ENCODE results near the gene PEX14.

Gene PEX14

DNA sequence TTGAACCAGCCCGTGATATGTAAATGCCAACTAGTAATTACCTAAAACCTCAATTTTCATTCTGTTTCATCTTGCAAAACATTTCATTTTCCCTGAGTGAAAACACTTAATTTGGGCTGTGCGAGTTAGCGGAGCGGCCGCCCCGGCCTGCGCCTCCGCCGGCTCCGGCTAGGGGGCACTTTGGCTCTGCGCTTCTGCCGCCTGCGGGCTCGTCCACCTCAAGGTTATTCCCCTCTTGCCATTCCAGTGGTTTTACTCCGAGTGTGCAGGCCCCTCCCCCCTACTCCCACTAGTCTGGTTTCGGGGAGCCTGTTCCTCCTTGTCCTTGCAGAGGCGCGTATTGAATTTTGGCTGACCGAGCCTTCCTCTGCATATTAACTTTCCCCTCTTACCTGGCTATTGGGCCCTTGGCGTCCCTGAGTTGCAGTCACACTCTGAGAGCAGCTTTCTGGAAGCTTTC is 55.6 kb downstream of the PEX14 start:
- no CpG with 5 or more reads among the region's 20 CpGs for WGBS (ENCODE audit: insufficient coverage, insufficient read length)
- no peak for DNase-seq (ENCODE audit: low read depth, low spot score)
- H3K27ac ChIP-seq (ENCODE audit: low read length): no peak overlapping the region

DNA sequence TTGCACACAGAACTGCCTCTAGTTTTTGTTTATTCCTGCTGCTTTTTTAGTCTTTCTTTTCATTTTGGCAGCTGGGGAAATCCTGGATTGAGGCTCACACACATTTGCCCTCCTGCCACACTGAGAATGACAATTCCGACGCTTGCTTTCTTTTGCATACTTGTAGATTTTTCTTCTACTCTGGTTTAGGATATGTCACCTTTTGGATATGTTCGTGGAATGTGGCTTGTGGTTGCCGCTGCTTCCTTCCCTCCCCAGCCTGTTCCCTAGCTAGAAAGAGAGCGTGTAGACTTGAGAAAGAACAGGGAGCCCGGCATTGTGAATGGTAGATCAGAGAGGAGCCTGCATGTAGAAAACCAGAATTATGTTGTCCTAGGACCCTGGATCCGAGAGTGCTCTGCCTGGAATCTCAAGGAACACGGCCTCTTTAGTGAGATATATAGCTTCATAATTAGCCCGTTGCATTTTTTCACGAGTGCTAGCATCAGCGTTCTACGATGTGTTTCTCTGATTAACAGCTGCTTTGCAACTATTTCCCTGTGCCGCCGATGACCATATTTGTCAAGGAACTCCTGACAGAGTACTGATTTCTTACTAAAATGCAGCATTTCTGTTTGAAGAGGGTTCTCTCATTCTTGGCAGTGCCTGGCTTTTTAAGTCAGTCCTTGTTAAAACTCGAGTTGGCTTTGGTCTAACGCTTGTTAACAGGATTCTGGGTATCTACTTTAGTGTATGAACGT is 56.2 kb downstream of the PEX14 start:
- H3K27me3 ChIP-seq (ENCODE audit: control insufficient read depth, insufficient read depth, low read length): no peaks in the 10 kb centered on the region
- no peaks in the 10 kb centered on the region for H3K36me3 ChIP-seq (ENCODE audit: control insufficient read depth, insufficient read depth, low read length)
- H3K27ac ChIP-seq (ENCODE audit: low read length): no peak overlapping the region
- peaks cover 9% of the 10 kb centered on the region for H3K4me1 ChIP-seq (ENCODE audit: control insufficient read depth, insufficient read depth, low read length)
- WGBS (ENCODE audit: insufficient coverage, insufficient read length): no CpG with 5 or more reads among the region's 17 CpGs
- H3K9me3 ChIP-seq (ENCODE audit: control insufficient read depth, insufficient read depth, low read length): no peaks in the 10 kb centered on the region
- DNase-seq (ENCODE audit: low read depth, low spot score): no peak
- no peak overlapping the region for H3K4me3 ChIP-seq (ENCODE audit: low read length)

More for the DNA sequence above, 55.6 kb downstream of the PEX14 start:
- Histone ChIP-seq H3K36me3 (ENCODE audit: control insufficient read depth, insufficient read depth, low read length) (no peaks in the 10 kb centered on the region), H3K4me1 (ENCODE audit: control insufficient read depth, insufficient read depth, low read length) (peaks cover 9% of the 10 kb centered on the region), H3K9me3 (ENCODE audit: control insufficient read depth, insufficient read depth, low read length) (no peaks in the 10 kb centered on the region), H3K4me3 (ENCODE audit: low read length) (no peak overlapping the region), H3K27me3 (ENCODE audit: control insufficient read depth, insufficient read depth, low read length) (no peaks in the 10 kb centered on the region)

DNA sequence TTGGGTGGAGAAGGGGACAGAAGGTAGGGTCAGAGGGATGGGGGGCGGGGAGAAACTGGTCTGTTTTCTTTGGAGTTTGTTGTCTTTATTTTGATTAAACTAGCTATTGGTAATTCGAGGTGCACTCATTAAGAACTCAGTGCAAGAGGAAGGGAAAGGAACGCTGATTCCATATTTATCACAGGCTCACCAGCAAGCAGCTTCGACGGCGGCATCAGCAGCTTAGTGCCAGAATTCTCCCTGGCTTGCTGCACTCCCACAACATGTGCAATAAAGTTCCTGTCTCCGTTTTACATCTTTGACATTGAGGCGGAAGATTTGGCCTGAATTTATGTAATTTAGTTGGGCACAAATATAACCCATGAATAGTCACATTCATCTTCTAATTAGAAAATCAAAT is 57.6 kb downstream of the PEX14 start:
- DNase-seq (ENCODE audit: low read depth, low spot score): no peak
- Histone ChIP-seq H3K9me3 (ENCODE audit: control insufficient read depth, insufficient read depth, low read length) (no peaks in the 10 kb centered on the region), H3K27ac (ENCODE audit: low read length) (no peak overlapping the region), H3K27me3 (ENCODE audit: control insufficient read depth, insufficient read depth, low read length) (no peaks in the 10 kb centered on the region), H3K4me3 (ENCODE audit: low read length) (no peak overlapping the region), H3K4me1 (ENCODE audit: control insufficient read depth, insufficient read depth, low read length) (peaks cover 9% of the 10 kb centered on the region), H3K36me3 (ENCODE audit: control insufficient read depth, insufficient read depth, low read length) (no peaks in the 10 kb centered on the region)
- WGBS (ENCODE audit: insufficient coverage, insufficient read length): no CpG with 5 or more reads among the region's 8 CpGs

DNA sequence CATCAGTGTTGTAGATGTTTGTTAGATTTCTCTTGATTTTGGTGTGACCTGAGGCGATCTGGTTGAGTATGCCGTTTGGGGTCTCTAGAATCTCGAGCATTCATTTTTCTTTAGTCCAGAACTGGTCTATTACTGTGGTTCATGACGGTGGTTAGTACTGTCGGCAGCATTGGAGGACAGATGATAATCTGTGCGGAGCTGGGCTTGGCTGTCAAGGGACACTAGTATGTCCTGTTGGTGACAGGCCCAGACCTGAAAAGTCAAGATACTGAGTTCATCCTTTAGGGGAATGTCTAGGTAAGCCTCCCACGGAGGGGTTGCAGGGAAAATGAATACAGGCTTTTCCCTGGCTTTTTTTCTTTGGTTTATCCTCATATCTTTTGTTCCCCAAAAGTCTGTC is 59.8 kb downstream of the PEX14 start:
- no peak overlapping the region for H3K27ac ChIP-seq (ENCODE audit: low read length)
- no peak for DNase-seq (ENCODE audit: low read depth, low spot score)
- peaks cover 2% of the 10 kb centered on the region for H3K4me1 ChIP-seq (ENCODE audit: control insufficient read depth, insufficient read depth, low read length)
- no CpG with 5 or more reads among the region's 7 CpGs for WGBS (ENCODE audit: insufficient coverage, insufficient read length)
- H3K9me3 ChIP-seq (ENCODE audit: control insufficient read depth, insufficient read depth, low read length): no peaks in the 10 kb centered on the region
- H3K4me3 ChIP-seq (ENCODE audit: low read length): no peak overlapping the region
- H3K27me3 ChIP-seq (ENCODE audit: control insufficient read depth, insufficient read depth, low read length): no peaks in the 10 kb centered on the region
- H3K36me3 ChIP-seq (ENCODE audit: control insufficient read depth, insufficient read depth, low read length): no peaks in the 10 kb centered on the region

DNA sequence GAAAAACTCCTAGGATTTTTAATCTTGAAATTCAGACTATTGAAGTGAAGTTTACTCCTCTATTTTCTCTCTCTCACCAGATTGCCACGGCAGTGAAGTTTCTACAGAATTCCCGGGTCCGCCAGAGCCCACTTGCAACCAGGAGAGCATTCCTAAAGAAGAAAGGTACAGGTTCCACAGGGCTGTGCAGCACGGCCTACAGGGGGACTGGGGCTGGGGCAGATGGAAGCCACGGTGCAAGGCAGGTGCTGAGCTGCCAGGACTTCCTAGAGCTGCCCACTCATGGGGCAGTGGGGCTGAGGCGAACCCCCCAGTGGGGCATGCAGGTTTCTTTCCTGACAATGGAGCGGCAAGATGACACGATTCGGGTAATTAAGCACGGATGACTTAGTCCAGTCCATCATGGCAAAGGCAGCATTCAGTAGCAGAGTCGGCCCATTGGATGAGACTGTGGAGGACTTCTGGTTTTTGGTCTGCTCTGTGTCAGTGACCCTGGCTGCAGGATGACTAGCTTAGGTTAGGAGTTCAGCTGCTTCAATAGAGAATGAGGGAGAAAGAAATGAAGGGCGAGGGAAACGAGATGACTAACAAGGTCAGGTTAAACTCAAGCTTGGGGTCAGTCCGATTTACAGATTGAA is 61.5 kb downstream of the PEX14 start:
- WGBS (ENCODE audit: insufficient coverage, insufficient read length): no CpG with 5 or more reads among the region's 14 CpGs
- Histone ChIP-seq H3K27ac (ENCODE audit: low read length) (no peak overlapping the region), H3K4me3 (ENCODE audit: low read length) (no peak overlapping the region), H3K4me1 (ENCODE audit: control insufficient read depth, insufficient read depth, low read length) (no peaks in the 10 kb centered on the region; the same call in 1 of the 2 replicates), H3K9me3 (ENCODE audit: control insufficient read depth, insufficient read depth, low read length) (no peaks in the 10 kb centered on the region), H3K36me3 (ENCODE audit: control insufficient read depth, insufficient read depth, low read length) (no peaks in the 10 kb centered on the region), H3K27me3 (ENCODE audit: control insufficient read depth, insufficient read depth, low read length) (no peaks in the 10 kb centered on the region)
- no peak for DNase-seq (ENCODE audit: low read depth, low spot score)

DNA sequence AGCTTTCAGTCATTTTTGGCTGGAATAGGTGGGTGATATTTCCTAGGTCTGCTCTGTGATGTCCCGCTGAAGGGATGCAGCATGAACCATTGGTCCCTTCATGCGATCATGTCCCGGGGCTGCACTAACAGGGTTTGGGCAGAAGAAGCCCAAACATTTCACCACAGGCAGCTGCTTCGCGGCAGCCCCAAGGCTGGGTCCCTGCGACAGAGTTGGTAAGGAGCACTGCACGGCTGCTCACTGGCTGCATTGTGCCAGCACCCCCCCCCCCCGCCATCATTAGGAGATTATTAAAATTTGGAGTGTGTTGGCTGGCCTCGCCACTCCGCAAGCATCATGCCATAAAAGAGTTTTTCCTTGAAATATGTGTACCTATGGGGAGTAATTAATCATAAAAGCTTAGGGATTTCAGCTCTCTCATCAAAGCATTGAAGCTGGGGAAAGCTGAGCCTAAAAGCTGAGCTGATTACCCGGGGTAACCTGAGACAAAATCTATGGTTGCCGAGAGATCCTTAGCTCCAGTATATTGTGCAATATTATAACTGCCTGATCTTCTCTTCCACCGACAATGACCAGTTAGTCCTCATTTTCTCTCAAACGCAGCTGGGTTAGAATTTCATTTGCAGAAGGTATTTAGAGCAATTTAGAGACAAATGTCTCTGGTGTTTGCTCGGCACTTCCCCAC is 62.5 kb downstream of the PEX14 start:
- DNase-seq (ENCODE audit: low read depth, low spot score): no peak
- WGBS (ENCODE audit: insufficient coverage, insufficient read length): no CpG with 5 or more reads among the region's 15 CpGs
- no peaks in the 10 kb centered on the region for H3K36me3 ChIP-seq (ENCODE audit: control insufficient read depth, insufficient read depth, low read length)

DNA sequence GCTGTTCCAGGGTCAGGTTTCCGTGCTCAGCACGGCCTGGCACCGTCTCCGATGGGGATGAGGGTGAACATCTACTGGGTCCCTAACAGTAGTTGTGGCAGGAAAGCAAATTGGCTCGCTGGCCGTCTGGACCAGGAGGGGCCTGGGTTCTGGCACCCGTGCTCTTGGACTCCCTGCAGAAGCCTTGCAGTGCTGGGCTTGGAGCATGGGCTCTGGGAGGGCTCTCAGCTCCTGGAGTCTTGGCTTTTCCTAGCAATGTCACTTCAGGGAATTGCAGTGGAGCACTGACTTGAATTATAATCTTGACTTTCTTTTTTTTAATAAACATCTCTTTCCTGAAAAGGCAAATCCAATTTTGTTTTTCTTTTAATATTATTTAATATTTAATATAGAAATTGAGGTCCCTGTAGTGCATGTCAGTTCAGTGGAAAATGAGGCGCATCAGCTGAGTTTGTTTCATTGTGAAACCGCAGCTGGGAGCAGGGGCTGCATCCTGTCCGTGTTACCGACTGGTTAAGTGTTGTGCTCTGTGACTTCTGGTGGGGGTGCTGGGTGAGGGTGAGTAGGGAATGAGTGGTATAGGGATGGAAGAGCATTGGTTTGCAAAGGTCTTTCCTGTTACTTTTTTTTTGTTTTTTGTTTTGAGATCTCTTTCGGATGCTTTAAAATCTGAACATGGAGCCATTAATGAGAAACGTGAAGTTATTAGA is 64.1 kb downstream of the PEX14 start:
- DNase-seq (ENCODE audit: low read depth, low spot score): no peak
- H3K36me3 ChIP-seq (ENCODE audit: control insufficient read depth, insufficient read depth, low read length): no peaks in the 10 kb centered on the region

More for the DNA sequence above, 62.5 kb downstream of the PEX14 start:
- H3K4me3 ChIP-seq (ENCODE audit: low read length): no peak overlapping the region
- no peaks in the 10 kb centered on the region for H3K9me3 ChIP-seq (ENCODE audit: control insufficient read depth, insufficient read depth, low read length)
- no peaks in the 10 kb centered on the region; the same call in 1 of the 2 replicates for H3K4me1 ChIP-seq (ENCODE audit: control insufficient read depth, insufficient read depth, low read length)
- H3K27ac ChIP-seq (ENCODE audit: low read length): no peak overlapping the region
- no peaks in the 10 kb centered on the region for H3K27me3 ChIP-seq (ENCODE audit: control insufficient read depth, insufficient read depth, low read length)

DNA sequence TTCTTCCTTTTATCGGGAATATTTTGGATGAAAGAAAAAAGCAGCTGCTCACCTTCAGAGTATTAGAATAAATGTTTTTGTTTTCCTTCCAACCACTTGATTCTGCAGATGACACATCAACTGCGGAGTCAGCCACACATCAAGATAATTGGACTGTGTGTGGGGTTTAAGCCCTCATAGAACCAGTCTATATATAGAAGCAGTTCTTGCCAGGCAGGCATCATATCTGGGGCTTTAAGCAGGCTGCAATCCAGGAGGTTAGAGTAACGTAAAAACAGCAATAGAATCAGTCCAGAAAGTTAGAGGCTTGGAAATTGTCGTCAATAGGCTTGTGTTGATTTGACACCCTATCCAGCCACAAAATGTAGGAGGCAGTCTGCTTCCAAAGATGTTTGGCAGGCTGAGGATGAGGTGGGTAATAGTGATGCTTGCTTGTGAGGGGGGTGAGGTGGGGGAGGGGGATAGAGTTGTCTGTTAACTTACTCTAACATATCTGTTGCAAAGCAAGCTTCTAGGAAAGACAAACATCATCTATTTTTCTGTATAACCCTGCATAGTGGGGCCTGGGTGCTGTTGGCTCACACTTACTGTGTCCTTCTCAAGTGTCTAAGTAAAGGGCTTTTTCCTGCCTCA is 64.8 kb downstream of the PEX14 start:
- no peaks in the 10 kb centered on the region for H3K36me3 ChIP-seq (ENCODE audit: control insufficient read depth, insufficient read depth, low read length)
- no peak overlapping the region for H3K4me3 ChIP-seq (ENCODE audit: low read length)
- H3K9me3 ChIP-seq (ENCODE audit: control insufficient read depth, insufficient read depth, low read length): no peaks in the 10 kb centered on the region
- DNase-seq (ENCODE audit: low read depth, low spot score): no peak
- no peak overlapping the region for H3K27ac ChIP-seq (ENCODE audit: low read length)
- WGBS (ENCODE audit: insufficient coverage, insufficient read length): no CpG with 5 or more reads among the region's 4 CpGs
- H3K27me3 ChIP-seq (ENCODE audit: control insufficient read depth, insufficient read depth, low read length): no peaks in the 10 kb centered on the region
- H3K4me1 ChIP-seq (ENCODE audit: control insufficient read depth, insufficient read depth, low read length): no peaks in the 10 kb centered on the region; the same call in 1 of the 2 replicates

More for the DNA sequence above, 64.1 kb downstream of the PEX14 start:
- H3K27me3 ChIP-seq (ENCODE audit: control insufficient read depth, insufficient read depth, low read length): no peaks in the 10 kb centered on the region
- no peak overlapping the region for H3K4me3 ChIP-seq (ENCODE audit: low read length)
- no peak overlapping the region for H3K27ac ChIP-seq (ENCODE audit: low read length)
- no peaks in the 10 kb centered on the region for H3K9me3 ChIP-seq (ENCODE audit: control insufficient read depth, insufficient read depth, low read length)
- H3K4me1 ChIP-seq (ENCODE audit: control insufficient read depth, insufficient read depth, low read length): no peaks in the 10 kb centered on the region; the same call in 1 of the 2 replicates
- no CpG with 5 or more reads among the region's 13 CpGs for WGBS (ENCODE audit: insufficient coverage, insufficient read length)

DNA sequence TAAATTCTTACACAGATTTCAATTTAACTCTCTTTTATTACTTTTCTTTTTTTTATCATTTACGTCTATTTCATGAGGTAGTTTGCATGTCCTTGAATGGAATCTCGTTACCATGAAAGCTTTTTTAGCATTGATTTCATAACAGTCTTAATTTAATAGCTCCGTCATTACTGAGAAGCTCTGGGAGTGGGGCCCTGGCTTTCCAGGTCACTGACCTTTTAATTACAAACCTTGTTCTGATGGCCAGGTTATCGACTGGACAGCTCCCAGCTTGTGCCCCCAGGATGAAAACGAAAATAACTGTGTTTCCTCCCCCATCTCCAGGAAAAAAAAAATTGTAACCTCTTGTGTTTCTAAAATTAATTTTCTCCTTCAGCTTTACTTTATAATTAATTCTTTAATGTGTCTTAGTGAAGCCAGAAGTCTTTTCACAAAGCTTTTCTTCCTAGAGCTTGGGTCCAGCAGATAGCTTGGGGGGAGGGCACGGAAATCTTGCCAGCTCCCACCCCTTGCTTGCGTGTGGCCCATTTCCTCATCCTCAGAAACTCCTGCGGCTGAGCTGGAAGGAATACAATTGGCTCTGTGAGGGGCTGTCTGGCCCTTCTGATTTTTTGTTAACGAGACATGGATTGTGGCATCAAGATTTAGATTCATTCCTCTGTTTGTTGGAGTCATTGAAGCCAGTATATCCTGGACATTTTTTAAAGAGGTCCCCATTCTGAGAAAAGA is 65.7 kb downstream of the PEX14 start:
- no peak overlapping the region for H3K4me3 ChIP-seq (ENCODE audit: low read length)
- H3K4me1 ChIP-seq (ENCODE audit: control insufficient read depth, insufficient read depth, low read length): no peaks in the 10 kb centered on the region; the same call in 1 of the 2 replicates
- H3K27me3 ChIP-seq (ENCODE audit: control insufficient read depth, insufficient read depth, low read length): no peaks in the 10 kb centered on the region
- H3K9me3 ChIP-seq (ENCODE audit: control insufficient read depth, insufficient read depth, low read length): no peaks in the 10 kb centered on the region
- no peak overlapping the region for H3K27ac ChIP-seq (ENCODE audit: low read length)
- no peaks in the 10 kb centered on the region for H3K36me3 ChIP-seq (ENCODE audit: control insufficient read depth, insufficient read depth, low read length)
- no peak for DNase-seq (ENCODE audit: low read depth, low spot score)
- WGBS (ENCODE audit: insufficient coverage, insufficient read length): no CpG with 5 or more reads among the region's 9 CpGs
